ENCODE data around the gene CD48.

DNA sequence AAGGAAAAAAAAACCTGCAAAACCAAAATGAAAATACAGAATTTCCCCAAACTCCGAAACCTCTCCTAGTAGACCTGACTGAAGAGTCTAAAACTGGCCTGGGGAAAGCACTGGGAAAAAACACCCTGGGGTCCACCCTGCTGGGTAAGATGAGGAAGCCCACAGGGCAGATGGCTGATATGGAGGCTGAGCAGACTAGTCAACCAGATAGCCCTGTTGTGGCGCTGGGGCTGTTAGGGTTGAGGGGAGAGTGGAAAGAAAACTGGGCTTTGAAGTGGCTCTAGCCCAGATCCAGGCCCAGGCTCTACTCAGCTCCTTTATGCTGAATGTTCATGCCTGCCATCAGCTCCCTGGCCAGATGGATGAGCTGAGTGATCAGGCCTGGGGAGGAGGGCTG, 58.0 kb downstream of the CD48 start:
- TF ChIP-seq, protein P1, sequence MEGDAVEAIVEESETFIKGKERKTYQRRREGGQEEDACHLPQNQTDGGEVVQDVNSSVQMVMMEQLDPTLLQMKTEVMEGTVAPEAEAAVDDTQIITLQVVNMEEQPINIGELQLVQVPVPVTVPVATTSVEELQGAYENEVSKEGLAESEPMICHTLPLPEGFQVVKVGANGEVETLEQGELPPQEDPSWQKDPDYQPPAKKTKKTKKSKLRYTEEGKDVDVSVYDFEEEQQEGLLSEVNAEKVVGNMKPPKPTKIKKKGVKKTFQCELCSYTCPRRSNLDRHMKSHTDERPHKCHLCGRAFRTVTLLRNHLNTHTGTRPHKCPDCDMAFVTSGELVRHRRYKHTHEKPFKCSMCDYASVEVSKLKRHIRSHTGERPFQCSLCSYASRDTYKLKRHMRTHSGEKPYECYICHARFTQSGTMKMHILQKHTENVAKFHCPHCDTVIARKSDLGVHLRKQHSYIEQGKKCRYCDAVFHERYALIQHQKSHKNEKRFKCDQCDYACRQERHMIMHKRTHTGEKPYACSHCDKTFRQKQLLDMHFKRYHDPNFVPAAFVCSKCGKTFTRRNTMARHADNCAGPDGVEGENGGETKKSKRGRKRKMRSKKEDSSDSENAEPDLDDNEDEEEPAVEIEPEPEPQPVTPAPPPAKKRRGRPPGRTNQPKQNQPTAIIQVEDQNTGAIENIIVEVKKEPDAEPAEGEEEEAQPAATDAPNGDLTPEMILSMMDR (IDR thresholded peaks at IDR 0.05; ENCODE audit: borderline replicate concordance, extremely low read depth, low read length, poor library complexity, severe bottlenecking): no peak
- TF ChIP-seq EZH2 (IDR thresholded peaks at IDR 0.05; ENCODE audit: borderline replicate concordance, low read depth, low read length, severe bottlenecking): no peak

All from DND-41 (cell line).